ENCODE measurements around the gene FAM156B. TPM values are rescaled to one million over a fixed set of nuclear protein-coding genes. Genes with fewer than 3 reads are reported as not detected.

FAM156B gene, protein sequence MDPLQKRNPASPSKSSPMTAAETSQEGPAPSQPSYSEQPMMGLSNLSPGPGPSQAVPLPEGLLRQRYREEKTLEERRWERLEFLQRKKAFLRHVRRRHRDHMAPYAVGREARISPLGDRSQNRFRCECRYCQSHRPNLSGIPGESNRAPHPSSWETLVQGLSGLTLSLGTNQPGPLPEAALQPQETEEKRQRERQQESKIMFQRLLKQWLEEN
- 12.9 and 13.5 TPM in 2 replicates for total RNA-seq

DNA sequence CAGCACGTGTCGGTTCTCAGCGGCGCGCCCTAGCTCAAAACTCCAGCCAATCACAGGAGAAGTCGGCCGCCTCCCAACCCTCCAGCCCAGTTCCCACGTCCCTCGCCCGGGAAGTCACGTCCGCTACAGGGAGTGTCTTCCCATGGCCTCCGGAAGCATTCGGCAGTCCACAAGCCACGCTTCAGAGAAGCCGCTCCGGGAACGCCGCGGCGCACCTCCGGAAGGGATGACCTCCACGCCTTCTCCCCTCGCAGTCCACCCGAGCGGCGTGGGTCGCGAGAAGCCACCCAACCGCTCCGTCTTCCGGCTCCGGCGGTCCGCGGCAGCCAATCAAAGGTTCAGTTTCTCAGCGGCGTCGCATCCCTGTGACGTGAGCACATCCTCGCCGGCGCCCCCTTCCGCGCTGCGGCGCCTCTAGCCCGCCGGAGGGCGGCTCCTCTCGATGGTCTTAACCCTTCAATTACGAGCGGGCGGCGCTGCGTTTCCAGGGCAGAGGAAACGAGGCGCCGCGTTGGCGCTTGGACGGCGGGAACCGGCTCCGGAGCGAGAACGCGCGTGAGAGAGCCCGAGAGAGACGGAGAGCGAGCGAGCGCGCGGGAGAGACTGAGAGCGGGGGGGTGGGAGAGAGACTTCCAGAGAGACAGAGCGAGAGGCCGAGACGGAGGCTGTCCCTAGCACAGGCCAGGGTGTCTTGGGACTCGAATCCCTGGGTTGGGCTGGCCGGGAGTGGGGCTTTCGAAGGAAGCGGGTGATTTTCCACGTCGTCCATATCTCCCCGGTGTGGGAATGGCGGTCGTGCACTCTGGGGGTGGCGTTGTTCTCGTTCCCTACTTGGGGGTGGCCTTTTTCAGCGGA is at the start of gene FAM156B:
Gene FAM156B, plus strand, starts transcription at position 476 of the 855 bp plus-strand sequence. CDS start 9,896 bp downstream, outside the sequence.

DNA sequence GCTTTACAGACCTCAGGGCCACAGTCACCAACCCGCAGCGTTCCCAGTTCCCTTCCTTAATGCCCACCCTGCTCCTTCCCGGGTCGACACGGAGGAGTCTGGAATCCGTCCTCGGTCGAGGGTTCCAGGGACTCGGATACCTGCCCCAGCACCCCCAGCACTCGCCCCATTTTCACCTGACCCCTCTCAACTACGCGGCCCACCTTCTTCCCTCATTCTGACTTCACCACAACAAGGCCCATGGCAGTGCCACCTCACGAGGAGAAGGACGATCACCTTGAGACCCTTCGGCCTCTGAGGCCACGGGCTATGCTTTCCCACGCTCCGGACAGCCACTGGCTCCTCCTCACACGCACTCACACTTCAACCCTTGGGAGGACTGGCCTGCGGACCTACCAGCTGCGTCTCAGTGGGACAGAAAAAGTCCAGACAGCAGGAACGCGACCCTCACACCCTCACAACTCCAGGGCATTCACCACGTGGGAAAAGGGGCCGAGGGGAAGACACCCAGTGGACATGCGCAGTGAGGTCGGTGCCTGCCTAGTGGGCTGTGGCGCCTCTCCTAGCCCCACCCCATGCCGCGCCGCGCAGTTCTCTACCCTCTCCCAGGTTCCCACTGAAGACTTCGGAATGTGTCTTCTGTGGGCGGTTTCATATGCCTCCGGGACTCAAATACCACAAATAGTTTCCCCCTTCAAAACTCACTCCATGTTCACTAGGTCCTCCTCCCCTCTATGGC is 29.4 kb upstream of the FAM156B start, which contains the start of gene XAGE3:
Gene XAGE3, minus strand, starts transcription at position 474 of the 739 bp plus-strand sequence. CDS start 950 bp downstream, outside the sequence.

Other genes with a start within 250 kb of the FAM156B start
- gene SSX7, start 242.4 kb upstream of the FAM156B start, total RNA-seq: not detected in 2 replicates
- not detected in 2 replicates for gene SSX2, start 190.2 kb upstream of the FAM156B start, total RNA-seq
- not detected in 2 replicates for gene SSX2B, start 146.1 kb upstream of the FAM156B start, total RNA-seq
- not detected in 2 replicates for gene SPANXN5, start 99.9 kb upstream of the FAM156B start, total RNA-seq
- not detected in 2 replicates for gene XAGE5, start 86.0 kb upstream of the FAM156B start, total RNA-seq
- gene XAGE3, start 29.2 kb upstream of the FAM156B start, total RNA-seq: not detected in 2 replicates
- 7.1 and 7.8 TPM in 2 replicates for gene FAM156A, start 61.2 kb downstream of the FAM156B start, total RNA-seq
- 1.2 and 1.9 TPM in 2 replicates for gene GPR173, start 151.5 kb downstream of the FAM156B start, total RNA-seq
- 21.6 and 31.0 TPM in 2 replicates for gene TSPYL2, start 185.0 kb downstream of the FAM156B start, total RNA-seq
- 3.2 and 3.5 TPM in 2 replicates for gene KANTR, start 196.8 kb downstream of the FAM156B start, total RNA-seq